Endothelial cell (in vitro differentiated cells): ENCODE results near the gene RPS21. TPM values are rescaled to one million over a fixed set of nuclear protein-coding genes. Genes with fewer than 3 reads are reported as not detected.
A peak's percentile ranks its signal among the peaks of the same experiment; 100 is the strongest.

Experiments used
- DNase-seq: peaks from one replicate; pipeline ENCODE4 v3.0.0; 2021; ENCODE audit warnings: low spot score
- H3K27ac Mint-ChIP-seq: one replicate; pipeline ENCODE4 v1.8.0; 2021; ENCODE audit warnings: mixed read lengths, inconsistent platforms; ENCODE audit not compliant: unreplicated experiment
- H3K27me3 Mint-ChIP-seq: one replicate; pipeline ENCODE4 v1.8.0; 2021; ENCODE audit warnings: mild to moderate bottlenecking, moderate library complexity, mixed read lengths, inconsistent platforms; ENCODE audit not compliant: unreplicated experiment
- H3K36me3 Mint-ChIP-seq: one replicate; pipeline ENCODE4 v1.8.0; 2021; ENCODE audit warnings: mild to moderate bottlenecking, low read depth, mixed read lengths, inconsistent platforms; ENCODE audit not compliant: unreplicated experiment
- H3K4me1 Mint-ChIP-seq: one replicate; pipeline ENCODE4 v1.8.0; 2021; ENCODE audit warnings: mild to moderate bottlenecking, mixed read lengths, inconsistent platforms; ENCODE audit not compliant: unreplicated experiment
- H3K4me3 Mint-ChIP-seq: one replicate; pipeline ENCODE4 v1.8.0; 2021; ENCODE audit warnings: mild to moderate bottlenecking, mixed read lengths, inconsistent platforms; ENCODE audit not compliant: unreplicated experiment
- H3K9me3 Mint-ChIP-seq: one replicate; pipeline ENCODE4 v1.8.0; 2021; ENCODE audit warnings: mixed read lengths, inconsistent platforms; ENCODE audit not compliant: unreplicated experiment
- CTCF ChIP-seq: fragments of 200-600 bp; sonication (generic); IDR thresholded peaks from one replicate; pipeline ENCODE4 v1.5.0; 2021; ENCODE audit warnings: antibody characterized with exemption; ENCODE audit not compliant: unreplicated experiment
- total RNA-seq: library from RNA; stranded (reverse); fragmentation: NEBNext Ultra II Directional; extraction: Animal tissue kit (Norgen Biotek cat#: 25700); gene quantifications from one replicate; pipeline ENCODE4 v1.2.1, GENCODE V29; 2021; ENCODE audit not compliant: unreplicated experiment

RPS21 gene
- total RNA-seq, 1 donor from 2014 or later = 1,710 TPM

- TF ChIP-seq CTCF = peak; percentile 54
- Mint-ChIP-seq H3K27me3 (peaks cover 10% of the 10 kb centered on the region), H3K4me1 (peaks cover 7% of the 10 kb centered on the region), H3K9me3 (no peaks in the 10 kb centered on the region), H3K27ac (peak overlapping the region; percentile 31), H3K36me3 (no peaks in the 10 kb centered on the region), H3K4me3 (peak overlapping the region; percentile 74)
- peak; percentile 52 for DNase-seq
These were observed 17.7 kb upstream of the RPS21 start for GRCh38 chr20:62368976-62369814.

- H3K27me3 Mint-ChIP-seq = peaks cover 10% of the 10 kb centered on the region
- H3K4me1 Mint-ChIP-seq = peaks cover 9% of the 10 kb centered on the region
- TF ChIP-seq CTCF = no peak
- H3K36me3 Mint-ChIP-seq = no peaks in the 10 kb centered on the region
- no peak overlapping the region for H3K27ac Mint-ChIP-seq
- H3K9me3 Mint-ChIP-seq = no peaks in the 10 kb centered on the region
- no peak for DNase-seq
- no peak overlapping the region for H3K4me3 Mint-ChIP-seq
These were observed 17.1 kb upstream of the RPS21 start for GRCh38 chr20:62369815-62370114.

GRCh38 chr20:62370115-62370806 is 16.6 kb upstream of the RPS21 start:
- TF ChIP-seq CTCF = no peak
- no peak overlapping the region for H3K27ac Mint-ChIP-seq
- no peak for DNase-seq
- peaks cover 9% of the 10 kb centered on the region for H3K4me1 Mint-ChIP-seq
- H3K9me3 Mint-ChIP-seq = no peaks in the 10 kb centered on the region
- peaks cover 10% of the 10 kb centered on the region for H3K27me3 Mint-ChIP-seq
- H3K36me3 Mint-ChIP-seq = no peaks in the 10 kb centered on the region
- H3K4me3 Mint-ChIP-seq = no peak overlapping the region

GRCh38 chr20:62370807-62371587 is 15.9 kb upstream of the RPS21 start:
- Mint-ChIP-seq H3K4me3 (no peak overlapping the region), H3K36me3 (no peaks in the 10 kb centered on the region), H3K4me1 (peaks cover 9% of the 10 kb centered on the region), H3K27ac (no peak overlapping the region), H3K9me3 (no peaks in the 10 kb centered on the region), H3K27me3 (peaks cover 10% of the 10 kb centered on the region)
- DNase-seq = no peak
- no peak for TF ChIP-seq CTCF
